Mammary microvascular endothelial cell (primary cell): ENCODE results near the gene CDNF. TPM values are rescaled to one million over a fixed set of nuclear protein-coding genes. Genes with fewer than 3 reads are reported as not detected.

Experiments
- total RNA-seq: library from RNA; depleted of rRNA; stranded (reverse); fragments of >200 nt; gene quantifications from 2 replicates; pipeline ENCODE4 v1.2.3, GENCODE V29; 2015

CDNF gene
- total RNA-seq = 0.44 and 1.1 TPM in 2 replicates

GRCh38 chr10:14837757-14838581 lies at the start of gene CDNF, which contains the start of the genes HSPA14 and MSANTD7:
TSS of gene CDNF (minus strand) at chr10:14838037. CDS start at chr10:14837946, 91 bp downstream.
TSS of gene HSPA14 (plus strand) at chr10:14838306. CDS start at chr10:14838403, 97 bp downstream.
TSS of gene MSANTD7 (plus strand) at chr10:14838306. CDS start at chr10:14842285, 3,979 bp downstream.

DNA sequence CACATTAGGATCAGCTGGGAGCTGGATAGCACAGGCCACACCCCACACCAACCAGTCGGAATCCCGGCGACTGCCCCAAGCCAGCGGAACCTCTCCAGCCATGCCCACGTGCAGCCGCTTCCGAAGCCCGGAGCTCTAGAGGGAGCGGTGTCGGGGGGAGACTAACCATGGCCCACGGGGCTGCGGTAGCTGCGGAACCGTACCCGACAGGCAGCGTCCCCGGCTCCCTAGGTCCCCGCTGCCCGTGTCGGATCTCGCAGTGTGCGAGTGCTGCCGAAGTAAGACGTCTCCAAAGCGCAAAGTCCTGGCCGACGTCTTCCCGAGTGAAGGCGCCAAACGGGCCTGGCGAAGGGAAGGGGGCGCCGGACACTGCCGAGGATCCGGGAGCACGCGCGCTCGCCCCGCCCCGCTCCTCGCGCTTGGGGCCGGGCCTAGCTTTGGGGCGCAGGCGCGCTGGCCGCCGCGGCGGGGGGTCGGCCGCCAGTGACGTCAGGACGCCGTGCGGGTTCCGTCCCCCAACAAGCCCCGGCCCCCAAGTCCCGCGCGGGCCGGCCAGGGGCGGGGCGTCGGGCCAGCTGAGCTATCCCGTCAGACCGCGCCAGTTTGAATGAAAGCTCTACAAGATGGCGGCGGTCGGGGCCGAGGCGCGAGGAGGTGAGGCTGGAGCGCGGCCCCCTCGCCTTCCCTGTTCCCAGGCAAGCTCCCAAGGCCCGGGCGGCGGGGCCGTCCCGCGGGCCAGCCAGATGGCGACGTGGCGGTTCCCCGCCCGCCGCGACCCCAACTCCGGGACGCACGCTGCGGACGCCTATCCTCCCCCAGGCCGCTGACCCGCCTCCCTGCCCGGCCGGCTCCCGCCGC lies 40.7 kb upstream of the CDNF start, which contains the start of gene SUV39H2:
SUV39H2 (plus strand) TSS at position 601 of the 858 bp plus-strand sequence; CDS start at position 624, 23 bp downstream.

DNA sequence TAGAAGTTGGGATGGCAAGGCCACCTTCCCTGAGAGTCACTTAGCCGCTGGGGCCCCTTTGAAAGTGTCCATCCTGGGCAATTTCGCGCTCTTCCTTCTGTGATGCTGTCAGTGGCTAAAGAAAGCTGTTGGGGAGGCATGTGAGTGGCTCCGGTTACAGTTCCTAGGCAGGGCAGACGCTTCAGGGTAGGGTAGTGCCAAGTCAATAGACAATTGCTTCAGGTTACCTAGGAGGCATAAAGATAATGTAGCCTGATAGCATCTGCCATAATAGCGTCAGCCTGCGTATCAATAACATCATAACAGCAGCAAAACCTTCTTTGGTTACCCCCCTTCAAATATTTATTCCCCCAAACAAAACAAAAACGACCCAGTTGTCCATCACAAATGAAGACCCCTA lies 63.0 kb downstream of the CDNF start, which contains the start of gene FAM107B:
FAM107B (minus strand) TSS at position 101 of the 400 bp plus-strand sequence. CDS start 234 bp downstream, outside the sequence.

Other genes starting within 250 kb of the CDNF start
- 79.3 and 89.9 TPM in 2 replicates for gene FAM107B, start 63.1 kb downstream of the CDNF start, total RNA-seq
- 14.9 and 15.9 TPM in 2 replicates for gene HSPA14, start 269 bp upstream of the CDNF start, total RNA-seq
- 9.7 and 10.8 TPM in 2 replicates for gene MSANTD7, start 269 bp upstream of the CDNF start, total RNA-seq
- gene SUV39H2, start 40.8 kb upstream of the CDNF start, total RNA-seq = 18.3 and 20.8 TPM in 2 replicates
- 5.0 and 6.6 TPM in 2 replicates for gene DCLRE1C, start 116.1 kb upstream of the CDNF start, total RNA-seq
- gene MEIG1, start 121.4 kb upstream of the CDNF start, total RNA-seq = not detected in 2 replicates
- gene OLAH, start 205.9 kb upstream of the CDNF start, total RNA-seq = 1.5 and 2.5 TPM in 2 replicates